NCI-H2227 (cell line): ENCODE data around the gene ARHGEF10L.
"Not testable (repeated sequence)": the region's sequence is repeated elsewhere in the genome, so short reads cannot be mapped to it uniquely, and the experiment has no call there.

Experiments used
- DNase-seq: peaks from one replicate; lab custom pipeline; 2025; ENCODE audit not compliant: unreplicated experiment; lab: John Stamatoyannopoulos, UW

ARHGEF10L gene

GRCh38 chr1:17539477-17540254 lies at the start of gene ARHGEF10L:
TSS of gene ARHGEF10L (plus strand) at chr1:17539698. CDS start at chr1:17580596, 40,898 bp downstream.
- peak; percentile 47 for DNase-seq

- DNase-seq = not testable (repeated sequence)
These were observed 49.6 kb upstream of the ARHGEF10L start for GRCh38 chr1:17489768-17490417.

GRCh38 chr1:17490667-17491066 lies 48.8 kb upstream of the ARHGEF10L start:
- not testable (repeated sequence) for DNase-seq

- DNase-seq = peak; percentile 78
These were observed 45.3 kb upstream of the ARHGEF10L start for GRCh38 chr1:17494114-17494729.

GRCh38 chr1:17496419-17496818 lies 43.1 kb upstream of the ARHGEF10L start:
- DNase-seq = no peak

GRCh38 chr1:17498214-17498613 lies 41.3 kb upstream of the ARHGEF10L start:
- no peak for DNase-seq

- peak; percentile 77 for DNase-seq
These were observed 37.1 kb upstream of the ARHGEF10L start for GRCh38 chr1:17502326-17502778.

GRCh38 chr1:17503146-17503545 lies 36.4 kb upstream of the ARHGEF10L start:
- no peak for DNase-seq

GRCh38 chr1:17507200-17507599 lies 32.3 kb upstream of the ARHGEF10L start:
- not testable (repeated sequence) for DNase-seq

- no peak for DNase-seq
These were observed 31.6 kb upstream of the ARHGEF10L start for GRCh38 chr1:17507915-17508314.

- no peak for DNase-seq
These were observed 30.1 kb upstream of the ARHGEF10L start for GRCh38 chr1:17509363-17509762.

- DNase-seq = no peak
These were observed 29.4 kb upstream of the ARHGEF10L start for GRCh38 chr1:17510138-17510537.

- DNase-seq = no peak
These were observed 28.3 kb upstream of the ARHGEF10L start for GRCh38 chr1:17511188-17511587.

GRCh38 chr1:17513131-17513530 lies 26.4 kb upstream of the ARHGEF10L start:
- DNase-seq = no peak

GRCh38 chr1:17514776-17515175 lies 24.7 kb upstream of the ARHGEF10L start:
- no peak for DNase-seq

GRCh38 chr1:17515902-17516301 lies 23.6 kb upstream of the ARHGEF10L start:
- DNase-seq = no peak

- DNase-seq = no peak
These were observed 22.9 kb upstream of the ARHGEF10L start for GRCh38 chr1:17516303-17517214.

- DNase-seq = no peak
These were observed 19.5 kb upstream of the ARHGEF10L start for GRCh38 chr1:17520041-17520440.

- DNase-seq = no peak
These were observed 18.8 kb upstream of the ARHGEF10L start for GRCh38 chr1:17520473-17521319.
